ENCODE measurements around the gene EXTL1. TPM values are rescaled to one million over a fixed set of nuclear protein-coding genes. Genes with fewer than 3 reads are reported as not detected.
A peak's percentile ranks its signal among the peaks of the same experiment; 100 is the strongest.

EXTL1 gene
- polyA plus RNA-seq, 1 of the 3 experiments (the other 2 are of a cell fraction), result 0.58 TPM

DNA sequence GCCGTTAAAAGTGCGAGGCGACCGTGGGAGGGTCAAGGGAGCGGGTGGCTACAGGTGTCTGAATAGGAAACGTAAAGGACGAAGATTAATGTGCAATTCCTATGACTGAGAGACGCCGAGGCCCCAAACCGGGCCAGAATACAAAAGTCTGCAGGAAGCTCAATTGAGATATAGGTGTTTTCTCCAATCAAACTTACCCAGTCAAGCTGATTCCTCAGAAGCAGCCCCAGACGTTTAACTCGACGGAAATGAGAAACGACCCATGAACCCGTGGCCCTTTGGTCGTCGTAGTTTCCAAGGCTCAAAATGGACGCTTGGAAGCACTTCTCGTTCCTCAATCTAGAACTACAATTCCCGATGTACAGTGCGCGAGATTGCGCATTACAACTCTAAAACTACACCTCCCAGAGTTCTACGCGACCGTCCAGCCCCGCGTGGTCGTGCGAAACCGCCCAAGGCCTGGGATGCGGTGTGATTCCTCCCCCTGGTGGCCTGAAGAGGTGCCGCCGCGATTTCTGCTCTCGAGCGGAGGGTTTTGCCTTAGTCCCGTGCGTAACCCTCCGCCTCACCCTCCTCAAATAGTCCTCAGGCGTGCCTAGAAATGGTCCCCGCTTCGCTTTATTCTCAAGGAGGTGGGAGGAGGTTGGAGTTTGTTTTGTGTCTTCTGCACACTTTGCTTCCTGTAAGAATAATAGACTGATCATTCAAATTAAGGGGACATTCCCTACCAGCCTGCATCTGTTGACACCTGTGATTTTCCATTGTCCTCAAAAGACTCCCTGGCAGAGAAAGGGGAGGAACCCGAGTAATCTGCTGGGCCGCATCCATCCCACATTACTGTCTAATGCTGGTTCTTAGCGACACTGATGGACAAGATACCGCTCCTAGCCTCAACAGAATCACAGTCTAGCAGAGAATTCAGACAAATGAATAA is 23.5 kb upstream of the EXTL1 start, which contains the start of gene PAFAH2 (continued):
- TF ChIP-seq YY1 (IDR thresholded peaks at IDR 0.05; ENCODE audit: low read depth) (peak; percentile 78), JUND (IDR thresholded peaks at IDR 0.05) (no peak), FOXJ3 (CRISPR knock-in tag; IDR thresholded peaks at IDR 0.05) (peak; percentile 73; the same call in 1 of the 2 replicates), GABPA (IDR thresholded peaks at IDR 0.05; ENCODE audit: low read depth) (peak; percentile 84), RCOR1 (IDR thresholded peaks at IDR 0.05; ENCODE audit: low read length) (no peak; the same call in 1 of the 2 replicates), ELF1 (IDR thresholded peaks at IDR 0.05) (peak; percentile 83), RFX5 (IDR thresholded peaks at IDR 0.05; ENCODE audit: low read length) (peak; percentile 67), EP300 (IDR thresholded peaks at IDR 0.05; ENCODE audit: borderline replicate concordance in 1 of 2, low read depth in 1 of 2, low read length in 1 of 2) (peak in 1 of 2 experiments; percentile 49; a peak in 1 of 4 replicates), TCF12 (IDR thresholded peaks at IDR 0.05) (0 out of 2 replicates have a peak, but pooled peaks have one; percentile 36), MEF2A (IDR thresholded peaks at IDR 0.05; ENCODE audit: borderline replicate concordance, low read depth) (no peak), POLR2AphosphoS5 (IDR thresholded peaks at IDR 0.05; ENCODE audit: low read depth, low read length) (peak; percentile 73), FOSL2 (IDR thresholded peaks at IDR 0.05; ENCODE audit: borderline replicate concordance, low read depth) (no peak; the same call in 1 of the 2 replicates), TAF1 (IDR thresholded peaks at IDR 0.05; ENCODE audit: borderline replicate concordance, low read depth, low read length) (peak; percentile 95)
- TF ChIP-seq, protein P1, sequence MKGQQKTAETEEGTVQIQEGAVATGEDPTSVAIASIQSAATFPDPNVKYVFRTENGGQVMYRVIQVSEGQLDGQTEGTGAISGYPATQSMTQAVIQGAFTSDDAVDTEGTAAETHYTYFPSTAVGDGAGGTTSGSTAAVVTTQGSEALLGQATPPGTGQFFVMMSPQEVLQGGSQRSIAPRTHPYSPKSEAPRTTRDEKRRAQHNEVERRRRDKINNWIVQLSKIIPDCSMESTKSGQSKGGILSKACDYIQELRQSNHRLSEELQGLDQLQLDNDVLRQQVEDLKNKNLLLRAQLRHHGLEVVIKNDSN (IDR thresholded peaks at IDR 0.05; ENCODE audit: borderline replicate concordance, low read depth), result peak; percentile 83
- TF ChIP-seq, protein P2, sequence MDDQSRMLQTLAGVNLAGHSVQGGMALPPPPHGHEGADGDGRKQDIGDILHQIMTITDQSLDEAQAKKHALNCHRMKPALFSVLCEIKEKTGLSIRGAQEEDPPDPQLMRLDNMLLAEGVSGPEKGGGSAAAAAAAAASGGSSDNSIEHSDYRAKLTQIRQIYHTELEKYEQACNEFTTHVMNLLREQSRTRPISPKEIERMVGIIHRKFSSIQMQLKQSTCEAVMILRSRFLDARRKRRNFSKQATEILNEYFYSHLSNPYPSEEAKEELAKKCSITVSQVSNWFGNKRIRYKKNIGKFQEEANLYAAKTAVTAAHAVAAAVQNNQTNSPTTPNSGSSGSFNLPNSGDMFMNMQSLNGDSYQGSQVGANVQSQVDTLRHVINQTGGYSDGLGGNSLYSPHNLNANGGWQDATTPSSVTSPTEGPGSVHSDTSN (IDR thresholded peaks at IDR 0.05), result peak; percentile 95
- TF ChIP-seq, protein P3, sequence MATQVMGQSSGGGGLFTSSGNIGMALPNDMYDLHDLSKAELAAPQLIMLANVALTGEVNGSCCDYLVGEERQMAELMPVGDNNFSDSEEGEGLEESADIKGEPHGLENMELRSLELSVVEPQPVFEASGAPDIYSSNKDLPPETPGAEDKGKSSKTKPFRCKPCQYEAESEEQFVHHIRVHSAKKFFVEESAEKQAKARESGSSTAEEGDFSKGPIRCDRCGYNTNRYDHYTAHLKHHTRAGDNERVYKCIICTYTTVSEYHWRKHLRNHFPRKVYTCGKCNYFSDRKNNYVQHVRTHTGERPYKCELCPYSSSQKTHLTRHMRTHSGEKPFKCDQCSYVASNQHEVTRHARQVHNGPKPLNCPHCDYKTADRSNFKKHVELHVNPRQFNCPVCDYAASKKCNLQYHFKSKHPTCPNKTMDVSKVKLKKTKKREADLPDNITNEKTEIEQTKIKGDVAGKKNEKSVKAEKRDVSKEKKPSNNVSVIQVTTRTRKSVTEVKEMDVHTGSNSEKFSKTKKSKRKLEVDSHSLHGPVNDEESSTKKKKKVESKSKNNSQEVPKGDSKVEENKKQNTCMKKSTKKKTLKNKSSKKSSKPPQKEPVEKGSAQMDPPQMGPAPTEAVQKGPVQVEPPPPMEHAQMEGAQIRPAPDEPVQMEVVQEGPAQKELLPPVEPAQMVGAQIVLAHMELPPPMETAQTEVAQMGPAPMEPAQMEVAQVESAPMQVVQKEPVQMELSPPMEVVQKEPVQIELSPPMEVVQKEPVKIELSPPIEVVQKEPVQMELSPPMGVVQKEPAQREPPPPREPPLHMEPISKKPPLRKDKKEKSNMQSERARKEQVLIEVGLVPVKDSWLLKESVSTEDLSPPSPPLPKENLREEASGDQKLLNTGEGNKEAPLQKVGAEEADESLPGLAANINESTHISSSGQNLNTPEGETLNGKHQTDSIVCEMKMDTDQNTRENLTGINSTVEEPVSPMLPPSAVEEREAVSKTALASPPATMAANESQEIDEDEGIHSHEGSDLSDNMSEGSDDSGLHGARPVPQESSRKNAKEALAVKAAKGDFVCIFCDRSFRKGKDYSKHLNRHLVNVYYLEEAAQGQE (IDR thresholded peaks at IDR 0.05; ENCODE audit: low read depth, low read length), result peak; percentile 70; the same call in 1 of the 2 replicates
- TF ChIP-seq, protein P4, sequence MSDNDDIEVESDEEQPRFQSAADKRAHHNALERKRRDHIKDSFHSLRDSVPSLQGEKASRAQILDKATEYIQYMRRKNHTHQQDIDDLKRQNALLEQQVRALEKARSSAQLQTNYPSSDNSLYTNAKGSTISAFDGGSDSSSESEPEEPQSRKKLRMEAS (IDR thresholded peaks at IDR 0.05; ENCODE audit: low read depth), result peak; percentile 94
- TF ChIP-seq, protein P5, sequence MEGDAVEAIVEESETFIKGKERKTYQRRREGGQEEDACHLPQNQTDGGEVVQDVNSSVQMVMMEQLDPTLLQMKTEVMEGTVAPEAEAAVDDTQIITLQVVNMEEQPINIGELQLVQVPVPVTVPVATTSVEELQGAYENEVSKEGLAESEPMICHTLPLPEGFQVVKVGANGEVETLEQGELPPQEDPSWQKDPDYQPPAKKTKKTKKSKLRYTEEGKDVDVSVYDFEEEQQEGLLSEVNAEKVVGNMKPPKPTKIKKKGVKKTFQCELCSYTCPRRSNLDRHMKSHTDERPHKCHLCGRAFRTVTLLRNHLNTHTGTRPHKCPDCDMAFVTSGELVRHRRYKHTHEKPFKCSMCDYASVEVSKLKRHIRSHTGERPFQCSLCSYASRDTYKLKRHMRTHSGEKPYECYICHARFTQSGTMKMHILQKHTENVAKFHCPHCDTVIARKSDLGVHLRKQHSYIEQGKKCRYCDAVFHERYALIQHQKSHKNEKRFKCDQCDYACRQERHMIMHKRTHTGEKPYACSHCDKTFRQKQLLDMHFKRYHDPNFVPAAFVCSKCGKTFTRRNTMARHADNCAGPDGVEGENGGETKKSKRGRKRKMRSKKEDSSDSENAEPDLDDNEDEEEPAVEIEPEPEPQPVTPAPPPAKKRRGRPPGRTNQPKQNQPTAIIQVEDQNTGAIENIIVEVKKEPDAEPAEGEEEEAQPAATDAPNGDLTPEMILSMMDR (IDR thresholded peaks at IDR 0.05), result peak; percentile 95
- TF ChIP-seq, protein P6, sequence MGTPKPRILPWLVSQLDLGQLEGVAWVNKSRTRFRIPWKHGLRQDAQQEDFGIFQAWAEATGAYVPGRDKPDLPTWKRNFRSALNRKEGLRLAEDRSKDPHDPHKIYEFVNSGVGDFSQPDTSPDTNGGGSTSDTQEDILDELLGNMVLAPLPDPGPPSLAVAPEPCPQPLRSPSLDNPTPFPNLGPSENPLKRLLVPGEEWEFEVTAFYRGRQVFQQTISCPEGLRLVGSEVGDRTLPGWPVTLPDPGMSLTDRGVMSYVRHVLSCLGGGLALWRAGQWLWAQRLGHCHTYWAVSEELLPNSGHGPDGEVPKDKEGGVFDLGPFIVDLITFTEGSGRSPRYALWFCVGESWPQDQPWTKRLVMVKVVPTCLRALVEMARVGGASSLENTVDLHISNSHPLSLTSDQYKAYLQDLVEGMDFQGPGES (IDR thresholded peaks at IDR 0.05; ENCODE audit: low read depth, low read length), result no peak

Data from SK-N-SH (cell line).